Esophagus squamous epithelium (tissue), 5 donors: ENCODE results near the gene CHCHD1. TPM values are rescaled to one million over a fixed set of nuclear protein-coding genes. Genes with fewer than 3 reads are reported as not detected.
"Not testable (repeated sequence)": the region's sequence is repeated elsewhere in the genome, so short reads cannot be mapped to it uniquely, and the experiment has no call there.

Experiments used
- DNase-seq: peaks from one replicate; lab custom pipeline; 2025; lab: John Stamatoyannopoulos, UW
- H3K27ac ChIP-seq, 4 donors: fragments of 200-600 bp; sonication (generic); one replicate each; pipeline ENCODE4 v1.5.1; 2016 to 2019; ENCODE audit warnings: mild to moderate bottlenecking in 1 of 4
- H3K27me3 ChIP-seq, 4 donors: fragments of 200-600 bp; sonication (generic); 1 replicate in 3 of 4; 2 replicates in 1 of 4; pipeline versions ENCODE4 v1.5.1 to v1.6.0; 2017 to 2021; ENCODE audit warnings: antibody characterized with exemption in 1 of 4
- H3K36me3 ChIP-seq, 3 donors: fragments of 200-600 bp; sonication (generic); one replicate each; pipeline ENCODE4 v1.5.1; 2016 to 2019
- H3K4me1 ChIP-seq, 3 donors: fragments of 200-600 bp; sonication (generic); one replicate each; pipeline ENCODE4 v1.5.1; 2017 to 2019
- H3K4me3 ChIP-seq, 4 donors: fragments of 200-600 bp; sonication (generic); 1 replicate in 3 of 4; 2 replicates in 1 of 4; pipeline ENCODE4 v1.5.1; 2016 to 2019; ENCODE audit warnings: mild to moderate bottlenecking in 2 of 4, moderate library complexity in 1 of 4
- H3K9me3 ChIP-seq, 3 donors: fragments of 200-600 bp; sonication (generic); one replicate each; pipeline ENCODE4 v1.5.1; 2016 to 2019
- CTCF ChIP-seq, 6 experiments: fragments of 450-650 bp in 4 of 6; fragments of 200-600 bp in 2 of 6; sonication (generic) in 2 of 6; IDR thresholded peaks; one replicate each; pipeline ENCODE4 v1.5.1; 2016 to 2019; ENCODE audit warnings: antibody characterized with exemption in 6 of 6, mild to moderate bottlenecking in 4 of 6, moderate library complexity in 4 of 6
- POLR2A ChIP-seq, 4 donors: fragments of 450-650 bp; IDR thresholded peaks; one replicate each; pipeline ENCODE4 v1.6.1; 2017; ENCODE audit warnings: antibody characterized with exemption in 4 of 4, mild to moderate bottlenecking in 4 of 4, moderate library complexity in 3 of 4
- WGBS, 2 donors: methylation state at CpG; one replicate each; pipeline ENCODE4 v1.1.5; 2018; 5-methylcytosine and 5-hydroxymethylcytosine counted together
- intact Hi-C: fragments of 100-400 bp; cut with DNase I; formaldehyde crosslinking; loops from one replicate; pipeline ENCODE4 v1.15.0; 2022
- small RNA-seq, 4 donors: library from RNA; depleted of rRNA; stranded (forward); fragments of <200 nt; gene quantifications; one replicate each; pipeline ENCODE3, GENCODE V24; 2016
- total RNA-seq, 4 donors: library from RNA; depleted of rRNA; stranded (reverse); fragments of >200 nt; gene quantifications; one replicate each; pipeline ENCODE4 v1.1.0, GENCODE V29; 2016
- donor health status: DM: yes; HTN: yes; CAD: no.

CHCHD1 gene
- total RNA-seq, 4 donors from 2014 or later, result 21.4 to 41.1 (median 32.8) TPM

DNA sequence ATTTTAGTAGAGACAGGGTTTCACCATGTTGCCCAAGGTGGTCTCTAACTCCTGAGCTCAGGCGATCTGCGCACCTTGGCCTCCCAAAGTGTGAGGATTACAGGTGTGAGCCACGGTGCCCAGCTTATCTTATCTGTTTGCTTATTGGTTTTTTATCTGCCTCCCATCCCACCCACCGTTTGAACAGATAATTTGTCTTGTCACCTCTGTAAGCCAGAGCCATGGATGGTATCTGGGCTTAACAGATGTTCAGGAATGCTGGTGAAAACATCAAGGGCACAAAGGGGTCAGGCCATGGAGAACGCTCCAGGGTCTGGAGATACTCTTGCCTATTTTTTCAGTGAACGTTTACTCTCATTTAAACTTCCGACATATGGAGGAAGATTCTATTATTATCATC is 41.5 kb downstream of the CHCHD1 start:
- peaks cover 10 to 82% (median 18%) of the 10 kb centered on the region in 3 donors for H3K36me3 ChIP-seq

GRCh38 chr10:73824146-73824725 is 42.4 kb downstream of the CHCHD1 start:
- Histone ChIP-seq H3K4me1 (peaks cover 7 to 36% (median 10%) of the 10 kb centered on the region in 3 donors), H3K27ac (no peak overlapping the region), H3K27me3 (no peaks in the 10 kb centered on the region), H3K36me3 (peaks cover 10 to 79% (median 18%) of the 10 kb centered on the region in 3 donors), H3K4me3 (no peak overlapping the region), H3K9me3 (no peaks in the 10 kb centered on the region)
- 96 to 100% methylated on average over 3 to 10 of the region's 14 CpGs for whole genome bisulfite sequencing, 2 donors
- TF ChIP-seq POLR2A (IDR thresholded peaks at IDR 0.05) (no peak), CTCF (IDR thresholded peaks at IDR 0.05) (no peak)
- intact Hi-C loops, result no loop called here
- DNase-seq, result no peak

More for the DNA sequence above, 41.5 kb downstream of the CHCHD1 start:
- intact Hi-C loops, result no loop called here
- no peak for TF ChIP-seq POLR2A (IDR thresholded peaks at IDR 0.05)
- TF ChIP-seq CTCF (IDR thresholded peaks at IDR 0.05), result no peak
- Histone ChIP-seq H3K4me1 (peaks cover 16 to 44% (median 19%) of the 10 kb centered on the region in 3 donors), H3K27ac (no peak overlapping the region), H3K9me3 (no peaks in the 10 kb centered on the region), H3K4me3 (no peak overlapping the region), H3K27me3 (no peaks in the 10 kb centered on the region)
- 86 to 94% methylated on average over 6 to 7 of the region's 7 CpGs for WGBS, 2 donors
- no peak for DNase-seq

- Histone ChIP-seq H3K36me3 (peaks cover 10 to 84% (median 10%) of the 10 kb centered on the region in 3 donors), H3K27me3 (no peaks in the 10 kb centered on the region), H3K9me3 (no peaks in the 10 kb centered on the region), H3K4me3 (no peak overlapping the region), H3K4me1 (peaks cover 0 to 11% (median 0%) of the 10 kb centered on the region in 3 donors), H3K27ac (no peak overlapping the region)
- WGBS, 2 donors, result 57 to 65% methylated on average over 10 to 13 of the region's 19 CpGs
- no peak for TF ChIP-seq POLR2A (IDR thresholded peaks at IDR 0.05)
- no peak for TF ChIP-seq CTCF (IDR thresholded peaks at IDR 0.05)
- intact Hi-C loops, result no loop called here
- no peak for DNase-seq
These were observed 45.7 kb downstream of the CHCHD1 start for GRCh38 chr10:73827346-73828089.

- Histone ChIP-seq H3K9me3 (no peaks in the 10 kb centered on the region), H3K4me3 (no peak overlapping the region), H3K4me1 (peaks cover 0 to 11% (median 0%) of the 10 kb centered on the region in 3 donors), H3K36me3 (peaks cover 10 to 77% (median 10%) of the 10 kb centered on the region in 3 donors), H3K27ac (no peak overlapping the region), H3K27me3 (no peaks in the 10 kb centered on the region)
- DNase-seq, result no peak
- 88 to 94% methylated on average over 6 of the region's 6 CpGs for WGBS, 2 donors
- TF ChIP-seq POLR2A (IDR thresholded peaks at IDR 0.05), result no peak
- TF ChIP-seq CTCF (IDR thresholded peaks at IDR 0.05), result no peak
- intact Hi-C loops, result no loop called here
These were observed 46.3 kb downstream of the CHCHD1 start for GRCh38 chr10:73828161-73828560.

DNA sequence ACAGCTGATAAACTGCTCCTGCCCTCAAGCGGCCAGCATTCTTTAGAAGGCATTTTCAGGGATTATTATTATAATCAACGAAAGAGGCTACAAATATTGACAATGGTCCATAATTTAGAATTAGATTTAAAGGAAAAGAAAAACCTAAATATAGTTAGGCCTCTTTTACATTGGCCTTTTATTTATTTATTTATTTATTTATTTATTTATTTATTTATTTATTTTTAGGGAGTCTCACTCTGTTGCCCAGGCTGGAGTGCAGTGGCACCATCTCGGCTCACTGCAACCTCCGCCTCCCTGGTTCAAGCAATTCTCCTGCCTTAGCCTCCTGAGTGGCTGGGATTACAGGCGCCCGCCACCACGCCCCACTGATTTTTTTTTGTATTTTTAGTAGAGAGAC is 47.2 kb downstream of the CHCHD1 start:
- DNase-seq, H3K9me3 ChIP-seq, H3K4me3 ChIP-seq, intact Hi-C loops, H3K27ac ChIP-seq, H3K27me3 ChIP-seq: not testable (repeated sequence)
- WGBS, 2 donors, result 88 to 89% methylated on average over 7 of the region's 7 CpGs
- Histone ChIP-seq H3K36me3 (peaks cover 10 to 68% (median 10%) of the 10 kb centered on the region in 3 donors), H3K4me1 (peaks cover 0 to 11% (median 0%) of the 10 kb centered on the region in 3 donors)

Small RNA genes lying within 50 kb of the gene (small RNA-seq; reads per million reads assigned to genes)
- gene AC022400.4 (0 reads per million in 4 donors), gene AC022400.9 (0 reads per million in 4 donors), gene ZSWIM8-AS1 (0 reads per million in 4 donors)

Other genes with a start within 250 kb of the CHCHD1 start
- 10 to 100 TPM; 17.8 to 37.4 (median 32.7) TPM for gene USP54, start 190.7 kb upstream of the CHCHD1 start, total RNA-seq
- 1 to 10 TPM in 1 of 4 donors, under 1 TPM in 2, not detected in 1; 0.19 to 1.2 (median 0.79) TPM for gene MYOZ1, start 140.6 kb upstream of the CHCHD1 start, total RNA-seq
- gene SYNPO2L, start 126.0 kb upstream of the CHCHD1 start, total RNA-seq, result under 1 TPM; 0.19 to 0.48 (median 0.24) TPM
- gene AGAP5, start 83.9 kb upstream of the CHCHD1 start, total RNA-seq, result 1 to 10 TPM; 1.7 to 7.9 (median 5.9) TPM
- 10 to 100 TPM; 59.1 to 78.8 (median 64.6) TPM for gene SEC24C, start 37.7 kb upstream of the CHCHD1 start, total RNA-seq
- gene ZSWIM8, start 3.6 kb downstream of the CHCHD1 start, total RNA-seq, result 100 to 1,000 TPM in 1 of 4 donors, 10 to 100 TPM in 3; 33.3 to 116 (median 83.9) TPM
- 10 to 100 TPM; 20.6 to 30.3 (median 22.3) TPM for gene NDST2, start 29.6 kb downstream of the CHCHD1 start, total RNA-seq
- 10 to 100 TPM; 15.5 to 37.0 (median 28.6) TPM for gene CAMK2G, start 92.5 kb downstream of the CHCHD1 start, total RNA-seq
- gene PLAU, start 129.1 kb downstream of the CHCHD1 start, total RNA-seq, result 10 to 100 TPM in 2 of 4 donors, 1 to 10 TPM in 2; 8.8 to 15.9 (median 11.9) TPM
- 100 to 1,000 TPM in 1 of 4 donors, 10 to 100 TPM in 3; 64.8 to 143 (median 75.0) TPM for gene VCL, start 216.1 kb downstream of the CHCHD1 start, total RNA-seq